ENCODE results near the gene CELF1.

CELF1 gene

DNA sequence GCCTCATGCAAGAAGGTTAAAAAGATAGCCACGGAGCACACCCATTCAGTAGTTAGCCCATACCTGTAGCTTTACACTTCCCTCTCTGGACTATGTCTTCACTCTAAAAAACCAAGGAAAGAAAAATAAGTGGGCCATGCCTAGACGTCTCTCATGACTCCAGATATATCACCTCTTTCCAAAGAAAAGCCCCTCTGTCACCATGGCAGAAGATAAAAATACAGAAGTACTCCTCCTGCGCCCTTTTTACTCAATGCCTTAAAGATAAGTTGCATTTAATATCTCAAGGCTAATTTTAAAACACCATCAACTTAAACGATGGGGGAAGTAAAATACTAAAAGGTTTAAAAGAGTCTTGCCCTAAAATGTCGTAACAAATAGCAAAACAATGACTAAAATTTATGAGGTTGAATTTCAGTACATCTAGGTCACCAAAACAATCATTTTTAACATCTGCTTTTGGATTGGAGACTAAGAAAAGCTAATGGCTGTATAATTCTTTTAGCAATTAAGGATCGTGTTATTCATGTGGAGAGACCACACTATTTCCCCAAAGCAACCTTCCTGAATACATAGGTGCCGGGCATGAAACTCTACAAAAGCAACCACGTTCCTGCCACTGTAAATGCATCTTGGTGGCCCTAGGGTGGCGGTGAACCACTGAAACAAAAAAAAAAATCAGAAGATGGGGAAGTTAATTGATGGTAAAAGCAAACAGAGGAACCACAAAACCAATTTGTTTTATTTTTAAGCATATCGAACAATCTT, 46.0 kb downstream of the CELF1 start:
- Histone ChIP-seq H3K4me1 (peaks cover 37% of the 10 kb centered on the region), H3K36me3 (replicated peaks) (no peaks in the 10 kb centered on the region; the same call in 1 of the 2 replicates)
- in situ Hi-C loops (cut with MboI; ENCODE audit: low sequenced_read_pairs) = no loop called here

DNA sequence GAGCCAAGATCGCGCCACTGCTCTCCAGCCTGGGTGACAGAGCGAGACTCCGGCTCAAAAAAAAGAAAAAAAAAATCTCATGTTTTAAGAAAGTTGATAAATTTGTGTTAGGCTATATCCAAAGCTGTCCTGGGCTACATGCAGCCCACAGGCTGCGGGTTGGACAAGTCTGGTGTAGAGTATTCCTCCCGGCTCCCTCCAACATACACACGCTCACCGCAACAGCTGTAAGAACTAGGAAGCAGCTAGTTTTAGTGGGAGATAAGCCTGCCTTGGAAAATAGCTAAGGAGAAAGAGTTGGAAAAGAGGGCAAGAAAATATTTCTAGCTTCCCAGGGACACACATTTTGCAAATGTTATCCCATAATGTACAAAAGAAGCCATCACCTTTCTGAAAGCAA, 46.6 kb downstream of the CELF1 start:
- no peaks in the 10 kb centered on the region; the same call in 1 of the 2 replicates for H3K36me3 ChIP-seq (replicated peaks)
- no peaks in the 10 kb centered on the region for H3K9me3 ChIP-seq
- in situ Hi-C loops (cut with MboI; ENCODE audit: low sequenced_read_pairs) = no loop called here
- H3K4me1 ChIP-seq = peaks cover 37% of the 10 kb centered on the region
- DNase-seq (ENCODE audit: low spot score in 2 of 2) = no peak
- no peaks in the 10 kb centered on the region for H3K27me3 ChIP-seq (ENCODE audit: low read depth)
- no peak overlapping the region for H3K4me3 ChIP-seq

More for the DNA sequence above, 46.0 kb downstream of the CELF1 start:
- no peaks in the 10 kb centered on the region for H3K9me3 ChIP-seq
- peak in 1 of 2 experiments; percentile 27 for DNase-seq (ENCODE audit: low spot score in 2 of 2)
- no peak overlapping the region for H3K4me3 ChIP-seq
- no peaks in the 10 kb centered on the region for H3K27me3 ChIP-seq (ENCODE audit: low read depth)

DNA sequence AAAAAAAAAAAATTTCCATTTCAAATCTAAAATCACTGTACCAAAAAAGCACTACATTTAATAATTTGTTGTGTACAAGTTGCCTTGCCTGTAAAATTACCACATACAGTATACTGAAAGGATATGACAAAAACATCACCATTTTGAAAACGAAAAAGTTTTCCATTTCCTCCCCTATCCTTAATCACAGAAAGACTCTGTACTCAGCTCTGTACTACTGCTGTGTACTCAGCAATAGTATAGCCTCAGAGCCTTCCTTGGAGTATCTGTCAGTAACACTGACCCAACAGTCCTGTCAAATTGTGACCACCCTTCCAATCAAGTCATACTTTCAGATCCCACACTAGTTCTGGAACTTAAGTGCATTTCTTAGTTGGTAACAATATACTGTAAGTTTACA, 48.0 kb downstream of the CELF1 start:
- Histone ChIP-seq H3K36me3 (replicated peaks) (peaks cover 6% of the 10 kb centered on the region), H3K4me1 (peaks cover 38% of the 10 kb centered on the region), H3K27me3 (ENCODE audit: low read depth) (no peaks in the 10 kb centered on the region), H3K9me3 (no peaks in the 10 kb centered on the region), H3K4me3 (no peak overlapping the region)
- in situ Hi-C loops (cut with MboI; ENCODE audit: low sequenced_read_pairs) = no loop called here
- no peak for DNase-seq (ENCODE audit: low spot score in 2 of 2)

DNA sequence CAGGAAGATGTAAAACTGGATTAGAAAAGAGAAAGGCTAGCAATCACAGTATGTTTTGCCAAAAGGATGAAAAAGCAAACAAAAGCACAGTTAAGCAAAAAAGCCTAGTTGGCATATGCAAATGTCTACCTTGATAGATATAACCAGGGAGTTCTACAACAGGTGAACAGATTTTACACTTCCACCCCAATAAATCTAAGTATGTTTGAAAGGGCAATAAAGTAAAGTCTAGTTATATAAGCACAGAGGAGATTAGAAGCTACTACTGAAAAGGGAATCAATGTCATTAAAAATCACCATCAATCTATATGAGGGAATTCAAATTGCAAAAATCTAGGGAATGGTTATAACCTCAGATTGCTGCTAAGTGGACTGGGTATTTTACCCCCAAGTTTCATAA, 49.7 kb downstream of the CELF1 start:
- peaks cover 22% of the 10 kb centered on the region for H3K4me1 ChIP-seq
- H3K27me3 ChIP-seq (ENCODE audit: low read depth) = no peaks in the 10 kb centered on the region
- peaks cover 6% of the 10 kb centered on the region for H3K36me3 ChIP-seq (replicated peaks)
- no peaks in the 10 kb centered on the region for H3K9me3 ChIP-seq
- no peak overlapping the region for H3K4me3 ChIP-seq
- no peak for DNase-seq (ENCODE audit: low spot score in 2 of 2)
- in situ Hi-C loops (cut with MboI; ENCODE audit: low sequenced_read_pairs) = no loop called here

DNA sequence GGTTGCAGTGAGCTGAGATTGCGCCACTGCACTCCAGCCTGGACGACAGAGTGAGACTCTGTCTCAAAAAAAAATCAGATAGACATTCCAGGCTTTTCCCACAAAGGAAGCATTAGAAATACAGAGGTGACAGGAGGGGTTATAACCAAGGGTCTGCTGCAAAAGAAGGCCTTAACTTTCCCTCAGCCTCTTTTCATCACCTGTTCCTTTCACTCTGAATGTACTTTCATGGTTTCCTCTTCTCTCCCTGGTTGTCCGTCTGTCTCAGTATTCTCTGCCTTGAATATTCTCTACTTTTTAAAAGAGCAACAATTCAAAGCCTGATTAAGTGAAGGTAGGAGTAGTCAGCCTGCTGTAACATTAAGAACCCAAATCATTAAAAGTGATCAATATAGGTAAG, 50.2 kb downstream of the CELF1 start:
- H3K9me3 ChIP-seq = no peaks in the 10 kb centered on the region
- in situ Hi-C loops (cut with MboI; ENCODE audit: low sequenced_read_pairs) = no loop called here
- H3K27me3 ChIP-seq (ENCODE audit: low read depth) = no peaks in the 10 kb centered on the region
- peaks cover 6% of the 10 kb centered on the region; the same call in 1 of the 2 replicates for H3K36me3 ChIP-seq (replicated peaks)
- H3K4me1 ChIP-seq = peaks cover 18% of the 10 kb centered on the region
- no peak overlapping the region for H3K4me3 ChIP-seq
- DNase-seq (ENCODE audit: low spot score in 2 of 2) = no peak

DNA sequence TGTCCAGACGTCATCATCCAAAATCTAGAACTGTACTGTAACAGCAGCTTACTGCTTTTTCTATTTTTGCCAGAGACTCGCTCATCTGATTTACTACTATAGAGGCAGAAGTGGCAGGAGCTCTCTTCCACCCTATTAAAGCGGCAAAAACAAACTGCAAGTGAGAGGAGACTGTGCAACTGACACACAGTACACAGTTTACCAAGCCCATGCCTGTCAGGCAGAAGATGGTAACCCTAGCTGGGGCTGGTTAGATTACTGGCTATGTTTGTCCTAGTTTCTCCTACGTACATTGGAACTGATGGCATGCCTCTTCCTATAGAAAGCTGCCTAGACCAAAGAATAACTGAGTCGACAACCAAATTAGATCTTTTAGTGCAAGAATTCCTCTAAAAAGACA, 51.8 kb downstream of the CELF1 start:
- in situ Hi-C loops (cut with MboI; ENCODE audit: low sequenced_read_pairs) = no loop called here
- no peaks in the 10 kb centered on the region for H3K9me3 ChIP-seq

DNA sequence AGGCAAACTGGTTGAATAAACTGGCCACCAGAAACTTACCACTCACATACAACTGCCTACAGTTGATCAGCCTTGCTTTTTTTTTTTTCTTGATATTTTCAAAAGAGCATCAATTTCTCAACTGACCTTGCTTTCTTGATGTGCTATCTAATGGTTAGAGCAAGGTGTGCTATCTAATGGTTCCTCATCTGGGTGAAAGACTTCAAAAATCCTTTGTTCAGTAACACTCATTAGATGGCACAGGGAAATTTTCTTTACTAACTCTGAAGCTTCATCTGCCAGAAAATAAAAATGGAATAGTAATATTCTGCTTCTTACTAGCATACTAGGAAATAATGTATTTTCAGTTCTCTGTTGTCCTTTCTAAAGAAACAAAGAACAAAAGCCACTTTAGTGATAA, 52.8 kb downstream of the CELF1 start:
- H3K27me3 ChIP-seq (ENCODE audit: low read depth) = no peaks in the 10 kb centered on the region
- no peak overlapping the region for H3K4me3 ChIP-seq
- no peak for DNase-seq (ENCODE audit: low spot score in 2 of 2)
- peaks cover 6% of the 10 kb centered on the region; the same call in 1 of the 2 replicates for H3K36me3 ChIP-seq (replicated peaks)
- H3K4me1 ChIP-seq = peaks cover 31% of the 10 kb centered on the region
- no peaks in the 10 kb centered on the region for H3K9me3 ChIP-seq
- in situ Hi-C loops (cut with MboI; ENCODE audit: low sequenced_read_pairs) = no loop called here

More for the DNA sequence above, 51.8 kb downstream of the CELF1 start:
- Histone ChIP-seq H3K4me1 (peaks cover 22% of the 10 kb centered on the region), H3K36me3 (replicated peaks) (peaks cover 6% of the 10 kb centered on the region; the same call in 1 of the 2 replicates), H3K4me3 (no peak overlapping the region), H3K27me3 (ENCODE audit: low read depth) (no peaks in the 10 kb centered on the region)
- DNase-seq (ENCODE audit: low spot score in 2 of 2) = no peak

DNA sequence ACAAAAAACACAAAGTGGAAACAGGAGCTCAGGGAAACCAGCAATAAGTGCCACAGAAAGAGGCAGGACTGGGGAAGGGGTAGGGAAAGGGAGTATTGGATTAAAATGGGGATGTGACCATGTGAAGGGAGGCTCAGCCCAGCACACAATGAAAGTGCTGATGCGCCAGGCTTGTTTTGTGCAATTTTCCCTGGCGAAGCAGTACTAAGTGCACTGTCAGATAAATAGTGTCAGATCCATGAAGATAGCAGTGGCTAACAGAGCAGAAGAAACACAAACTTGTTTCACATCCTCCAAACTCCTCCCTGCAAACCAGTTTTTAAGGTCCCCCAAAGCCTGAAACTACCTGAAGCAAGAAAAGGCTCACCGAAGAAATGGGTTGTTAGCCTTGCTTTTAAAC, 53.3 kb downstream of the CELF1 start:
- no peaks in the 10 kb centered on the region for H3K27me3 ChIP-seq (ENCODE audit: low read depth)
- peaks cover 37% of the 10 kb centered on the region for H3K4me1 ChIP-seq
- no peaks in the 10 kb centered on the region for H3K9me3 ChIP-seq
- no peak overlapping the region for H3K4me3 ChIP-seq
- H3K36me3 ChIP-seq (replicated peaks) = peaks cover 8% of the 10 kb centered on the region
- DNase-seq (ENCODE audit: low spot score in 2 of 2) = no peak
- in situ Hi-C loops (cut with MboI; ENCODE audit: low sequenced_read_pairs) = no loop called here

DNA sequence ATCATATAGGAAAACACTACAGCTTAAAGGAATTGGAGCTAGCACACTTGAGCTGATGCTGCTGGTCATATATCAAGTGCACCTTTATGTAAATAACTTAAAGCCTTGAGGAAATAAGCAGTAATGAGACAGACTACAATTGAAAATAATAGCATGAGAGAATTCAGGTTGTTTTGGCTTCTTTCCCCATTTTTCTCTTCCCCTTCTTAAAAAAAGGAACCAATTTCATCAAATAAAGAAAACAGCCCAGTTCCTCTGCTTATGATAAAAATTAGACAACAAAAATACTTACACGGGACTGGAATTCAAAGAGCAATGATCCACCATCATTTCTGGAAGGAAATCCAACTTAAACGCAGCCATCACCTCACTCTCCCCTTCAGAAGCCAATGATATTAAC, 53.8 kb downstream of the CELF1 start:
- in situ Hi-C loops (cut with MboI; ENCODE audit: low sequenced_read_pairs) = no loop called here
- Histone ChIP-seq H3K4me1 (peaks cover 40% of the 10 kb centered on the region), H3K36me3 (replicated peaks) (peaks cover 9% of the 10 kb centered on the region), H3K4me3 (no peak overlapping the region), H3K27me3 (ENCODE audit: low read depth) (no peaks in the 10 kb centered on the region), H3K9me3 (no peaks in the 10 kb centered on the region)
- DNase-seq (ENCODE audit: low spot score in 2 of 2) = no peak

DNA sequence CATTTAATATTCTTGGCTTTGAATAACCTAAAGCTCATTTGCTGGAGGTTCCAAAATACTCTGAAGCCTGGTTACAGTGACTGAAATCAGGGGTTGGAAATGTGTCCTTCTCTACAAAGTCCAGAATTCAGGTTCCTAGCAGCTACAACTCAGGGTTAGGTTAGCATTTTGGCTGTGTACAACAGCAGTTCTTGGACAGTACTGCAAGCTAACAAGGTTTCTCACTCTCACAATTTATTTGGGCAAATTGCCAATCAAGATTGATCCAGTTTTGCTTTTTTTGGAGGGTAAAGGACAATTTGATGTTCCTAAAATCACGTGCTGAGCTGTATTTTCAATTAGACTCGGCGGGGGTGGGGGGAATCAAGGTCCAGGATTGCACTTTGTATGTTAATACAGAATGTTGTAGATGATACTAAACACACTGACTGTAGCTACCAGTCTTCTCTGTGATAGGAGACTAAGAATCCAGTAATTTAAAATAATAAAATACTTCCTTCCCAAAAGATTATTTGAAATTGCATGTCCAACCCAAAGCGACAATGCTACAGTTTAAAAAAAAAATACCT, 54.3 kb downstream of the CELF1 start:
- no peak overlapping the region for H3K4me3 ChIP-seq
- no peaks in the 10 kb centered on the region for H3K9me3 ChIP-seq
- peaks cover 41% of the 10 kb centered on the region for H3K4me1 ChIP-seq
- H3K36me3 ChIP-seq (replicated peaks) = peaks cover 9% of the 10 kb centered on the region
- no peaks in the 10 kb centered on the region for H3K27me3 ChIP-seq (ENCODE audit: low read depth)
- in situ Hi-C loops (cut with MboI; ENCODE audit: low sequenced_read_pairs) = no loop called here
- DNase-seq (ENCODE audit: low spot score in 2 of 2) = no peak

DNA sequence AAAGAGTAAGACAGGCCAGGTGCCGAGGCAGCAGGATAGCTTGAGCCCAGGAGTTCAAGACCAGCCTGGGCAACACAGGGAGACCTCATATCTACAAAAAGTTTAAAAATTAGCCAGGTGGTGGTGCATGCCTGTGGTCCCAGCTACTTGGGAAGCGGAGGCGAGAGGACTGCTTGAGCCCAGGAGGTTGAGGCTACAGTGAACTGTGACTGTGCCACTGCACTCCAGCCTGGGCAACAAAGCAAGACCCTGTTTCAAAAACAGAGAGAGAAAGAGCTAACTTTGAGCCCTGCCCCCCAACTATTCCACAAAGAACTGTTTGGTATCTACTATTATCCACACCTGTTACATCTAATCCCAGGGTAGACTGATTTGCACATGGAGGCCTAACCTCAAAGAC, 54.8 kb downstream of the CELF1 start:
- Histone ChIP-seq H3K9me3 (no peaks in the 10 kb centered on the region), H3K4me3 (no peak overlapping the region), H3K27me3 (ENCODE audit: low read depth) (no peaks in the 10 kb centered on the region), H3K4me1 (peaks cover 41% of the 10 kb centered on the region), H3K36me3 (replicated peaks) (peaks cover 9% of the 10 kb centered on the region)
- in situ Hi-C loops (cut with MboI; ENCODE audit: low sequenced_read_pairs) = no loop called here
- no peak for DNase-seq (ENCODE audit: low spot score in 2 of 2)

DNA sequence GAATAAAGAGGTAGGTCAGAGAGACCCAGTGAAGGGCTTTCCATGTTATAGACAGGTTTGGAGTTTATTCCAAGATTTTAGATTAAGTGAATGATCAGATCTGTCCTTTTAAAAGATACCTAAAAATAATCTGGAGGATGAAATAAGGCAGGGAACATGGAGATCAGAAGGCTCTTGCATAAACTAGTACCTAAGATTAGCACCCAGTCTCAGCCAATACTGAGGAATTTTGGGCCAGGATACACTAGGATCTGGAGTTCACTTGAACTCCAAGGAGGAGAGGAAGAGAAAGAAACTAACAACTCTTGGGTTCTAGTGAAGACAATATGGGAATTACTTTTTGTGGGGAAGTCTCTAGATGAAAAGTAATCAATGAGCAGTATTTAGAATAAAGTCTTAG, 56.1 kb downstream of the CELF1 start:
- Histone ChIP-seq H3K4me1 (peaks cover 41% of the 10 kb centered on the region), H3K4me3 (no peak overlapping the region), H3K27me3 (ENCODE audit: low read depth) (no peaks in the 10 kb centered on the region), H3K36me3 (replicated peaks) (peaks cover 9% of the 10 kb centered on the region), H3K9me3 (no peaks in the 10 kb centered on the region)
- in situ Hi-C loops (cut with MboI; ENCODE audit: low sequenced_read_pairs) = no loop called here
- DNase-seq (ENCODE audit: low spot score in 2 of 2) = no peak

DNA sequence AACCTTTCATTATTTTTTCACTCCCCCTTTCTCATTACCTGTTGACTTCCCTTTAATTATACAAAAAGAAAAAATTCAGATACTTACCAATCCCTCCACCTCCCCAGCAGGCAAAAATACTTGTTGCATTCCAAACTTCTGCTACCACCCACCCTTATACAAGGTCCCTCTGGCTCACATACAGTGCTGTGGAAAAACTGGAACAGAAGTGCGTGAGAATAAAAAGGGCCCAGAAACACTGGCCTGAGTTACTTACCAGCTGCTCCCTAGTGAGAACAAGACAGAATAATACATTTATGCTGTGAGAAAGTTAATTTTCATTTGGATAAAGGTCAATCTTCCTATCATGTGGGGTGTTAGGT, 57.1 kb downstream of the CELF1 start:
- in situ Hi-C loops (cut with MboI; ENCODE audit: low sequenced_read_pairs) = no loop called here
- Histone ChIP-seq H3K4me1 (peaks cover 41% of the 10 kb centered on the region), H3K9me3 (no peaks in the 10 kb centered on the region), H3K27me3 (ENCODE audit: low read depth) (no peaks in the 10 kb centered on the region), H3K36me3 (replicated peaks) (peaks cover 6% of the 10 kb centered on the region), H3K4me3 (no peak overlapping the region)
- peak in 1 of 2 experiments; percentile 40 for DNase-seq (ENCODE audit: low spot score in 2 of 2)

DNA sequence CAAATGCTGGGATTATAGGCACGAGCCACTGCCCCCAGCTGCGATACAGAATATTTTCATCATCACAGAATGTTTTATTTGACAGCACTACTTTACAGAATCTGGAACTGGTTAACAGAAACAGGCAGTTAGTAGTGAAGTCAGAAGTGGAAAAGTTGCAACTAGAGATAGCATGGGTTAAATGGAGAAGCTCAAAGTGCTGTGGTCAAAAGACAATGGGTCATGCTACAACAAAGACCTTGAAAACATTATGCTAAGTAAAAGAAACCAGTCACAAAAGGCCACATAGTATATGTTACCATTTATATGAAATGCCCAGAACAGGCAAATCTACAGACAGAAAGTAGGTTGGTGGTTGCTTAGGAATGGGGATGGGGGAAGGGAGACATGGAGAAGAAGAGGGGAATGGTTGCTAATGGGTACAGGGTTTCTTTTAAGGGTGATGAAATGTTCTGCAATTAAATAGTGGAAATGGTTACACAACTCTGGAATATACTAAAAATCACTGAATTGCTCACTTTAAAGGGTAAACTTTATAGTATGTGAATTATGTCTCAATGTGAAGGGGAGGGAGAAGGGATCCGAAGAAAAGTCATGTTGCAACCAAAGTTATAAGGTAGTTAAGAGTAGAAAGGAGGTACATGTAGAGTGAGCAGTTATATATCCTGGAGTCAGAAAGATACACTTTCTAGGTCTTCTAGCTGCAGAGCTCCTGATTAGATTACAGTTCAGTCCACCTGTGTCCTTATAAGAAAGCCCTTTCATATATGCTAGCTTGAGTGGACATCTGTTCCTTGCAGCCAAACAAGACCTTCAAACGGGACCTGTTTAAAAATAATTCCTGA, 57.7 kb downstream of the CELF1 start:
- Histone ChIP-seq H3K27me3 (ENCODE audit: low read depth) (no peaks in the 10 kb centered on the region), H3K36me3 (replicated peaks) (peaks cover 4% of the 10 kb centered on the region; the same call in 1 of the 2 replicates), H3K9me3 (no peaks in the 10 kb centered on the region), H3K4me1 (peaks cover 36% of the 10 kb centered on the region), H3K4me3 (no peak overlapping the region)
- DNase-seq (ENCODE audit: low spot score in 2 of 2) = peak; percentile 37 to 76
- in situ Hi-C loops (cut with MboI; ENCODE audit: low sequenced_read_pairs) = no loop called here
